H1 (cell line): ENCODE data around the gene RNF41.
A peak's percentile ranks its signal among the peaks of the same experiment; 100 is the strongest.

ENCODE experiments used
- ATF2 ChIP-seq: IDR thresholded peaks from 2 replicates; pipeline ENCODE4 v1.6.1; 2012; ENCODE audit warnings: low read length, inconsistent platforms
- ATF3 ChIP-seq: IDR thresholded peaks from 2 replicates; pipeline ENCODE4 v1.6.1; 2011; ENCODE audit warnings: low read depth, mild to moderate bottlenecking, low read length; ENCODE audit not compliant: insufficient read depth
- CEBPB ChIP-seq: IDR thresholded peaks from 2 replicates; pipeline ENCODE4 v1.6.1; 2012; ENCODE audit warnings: low read depth, low read length
- CHD1 ChIP-seq: IDR thresholded peaks from 2 replicates; pipeline ENCODE4 v1.6.1; 2012; ENCODE audit warnings: low read depth, low read length, improper control_type of control experiment
- CREB1 ChIP-seq: IDR thresholded peaks from 2 replicates; pipeline ENCODE4 v1.6.1; 2012; ENCODE audit warnings: inconsistent platforms
- CTCF ChIP-seq, 3 experiments: IDR thresholded peaks; 1 replicate in 2 of 3; 2 replicates in 1 of 3; pipeline versions ENCODE4 v1.5.1 to v1.6.1; 2011; ENCODE audit warnings: low read length in 3 of 3, mild to moderate bottlenecking in 3 of 3, inconsistent platforms in 2 of 3, low read depth in 1 of 3, moderate library complexity in 1 of 3; ENCODE audit not compliant: insufficient read depth in 1 of 3; ENCODE audit errors: control extremely low read depth in 1 of 3
- EP300 ChIP-seq, 2 experiments: IDR thresholded peaks; 1 replicate in 1 of 2; 2 replicates in 1 of 2; pipeline ENCODE4 v1.6.1; 2011 to 2012; ENCODE audit warnings: low read depth in 2 of 2, low read length in 2 of 2, mild to moderate bottlenecking in 2 of 2, borderline replicate concordance in 1 of 2, inconsistent platforms in 1 of 2, moderate library complexity in 1 of 2
- EZH2 ChIP-seq: fragments of 200-600 bp; sonication (generic); IDR thresholded peaks from 2 replicates; pipeline ENCODE4 v1.7.1; 2012; ENCODE audit warnings: low read depth, mild to moderate bottlenecking, moderate library complexity, low read length, inconsistent platforms; ENCODE audit not compliant: severe bottlenecking
- POLR2A ChIP-seq, 2 experiments: IDR thresholded peaks; 1 replicate in 1 of 2; 2 replicates in 1 of 2; pipeline ENCODE4 v1.6.1; 2011; ENCODE audit warnings: low read depth in 2 of 2, low read length in 2 of 2, mild to moderate bottlenecking in 2 of 2; ENCODE audit errors: control extremely low read depth in 1 of 2
- POLR2AphosphoS5 ChIP-seq: IDR thresholded peaks from 2 replicates; pipeline ENCODE4 v1.6.1; 2011; ENCODE audit warnings: low read depth, low read length
- RFX5 ChIP-seq: IDR thresholded peaks from 2 replicates; pipeline ENCODE4 v1.6.1; 2011; ENCODE audit warnings: low read depth, low read length, improper control_type of control experiment, borderline replicate concordance
- RNF2 ChIP-seq: fragments of 200-900, 300-1000 bp; sonication (generic); IDR thresholded peaks from 2 replicates; pipeline ENCODE4 v1.7.1; 2016; ENCODE audit warnings: borderline replicate concordance, low read depth, mild to moderate bottlenecking, antibody characterized with exemption, low read length; ENCODE audit not compliant: poor library complexity, severe bottlenecking; ENCODE audit errors: missing control alignments
- USF2 ChIP-seq: IDR thresholded peaks from 2 replicates; pipeline ENCODE4 v1.6.1; 2011; ENCODE audit warnings: low read length, improper control_type of control experiment
- YY1 ChIP-seq: IDR thresholded peaks from 2 replicates; pipeline ENCODE4 v1.6.1; 2011; ENCODE audit warnings: low read depth, mild to moderate bottlenecking, low read length

- no peak for TF ChIP-seq POLR2A (IDR thresholded peaks at IDR 0.05; ENCODE audit: control extremely low read depth in 1 of 2, low read depth in 2 of 2, low read length in 2 of 2)
- no peak for TF ChIP-seq EP300 (IDR thresholded peaks at IDR 0.05; ENCODE audit: borderline replicate concordance in 1 of 2, low read depth in 2 of 2, low read length in 2 of 2)
- no peak for TF ChIP-seq CTCF (IDR thresholded peaks at IDR 0.05; ENCODE audit: control extremely low read depth in 1 of 3, insufficient read depth in 1 of 3, low read depth in 1 of 3, low read length in 3 of 3)
- 0 out of 2 replicates have a peak, but pooled peaks have one; percentile 19 for TF ChIP-seq YY1
- TF ChIP-seq RFX5: no peak
- TF ChIP-seq ATF3: no peak
- no peak for TF ChIP-seq POLR2AphosphoS5
- TF ChIP-seq ATF2: no peak
- TF ChIP-seq RNF2: no peak
- no peak for TF ChIP-seq CREB1
- TF ChIP-seq CEBPB: no peak
- TF ChIP-seq USF2: 0 out of 2 replicates have a peak, but pooled peaks have one; percentile 1
- TF ChIP-seq CHD1: no peak
- no peak for TF ChIP-seq EZH2
Observed at GRCh38 chr12:56257491-56258067, 35.9 kb upstream of the RNF41 start.
